ENCODE data around the gene MRFAP1L1.
A peak's percentile ranks its signal among the peaks of the same experiment; 100 is the strongest.
"Not testable (repeated sequence)": the region's sequence is repeated elsewhere in the genome, so short reads cannot be mapped to it uniquely, and the experiment has no call there.

Gene MRFAP1L1

DNA sequence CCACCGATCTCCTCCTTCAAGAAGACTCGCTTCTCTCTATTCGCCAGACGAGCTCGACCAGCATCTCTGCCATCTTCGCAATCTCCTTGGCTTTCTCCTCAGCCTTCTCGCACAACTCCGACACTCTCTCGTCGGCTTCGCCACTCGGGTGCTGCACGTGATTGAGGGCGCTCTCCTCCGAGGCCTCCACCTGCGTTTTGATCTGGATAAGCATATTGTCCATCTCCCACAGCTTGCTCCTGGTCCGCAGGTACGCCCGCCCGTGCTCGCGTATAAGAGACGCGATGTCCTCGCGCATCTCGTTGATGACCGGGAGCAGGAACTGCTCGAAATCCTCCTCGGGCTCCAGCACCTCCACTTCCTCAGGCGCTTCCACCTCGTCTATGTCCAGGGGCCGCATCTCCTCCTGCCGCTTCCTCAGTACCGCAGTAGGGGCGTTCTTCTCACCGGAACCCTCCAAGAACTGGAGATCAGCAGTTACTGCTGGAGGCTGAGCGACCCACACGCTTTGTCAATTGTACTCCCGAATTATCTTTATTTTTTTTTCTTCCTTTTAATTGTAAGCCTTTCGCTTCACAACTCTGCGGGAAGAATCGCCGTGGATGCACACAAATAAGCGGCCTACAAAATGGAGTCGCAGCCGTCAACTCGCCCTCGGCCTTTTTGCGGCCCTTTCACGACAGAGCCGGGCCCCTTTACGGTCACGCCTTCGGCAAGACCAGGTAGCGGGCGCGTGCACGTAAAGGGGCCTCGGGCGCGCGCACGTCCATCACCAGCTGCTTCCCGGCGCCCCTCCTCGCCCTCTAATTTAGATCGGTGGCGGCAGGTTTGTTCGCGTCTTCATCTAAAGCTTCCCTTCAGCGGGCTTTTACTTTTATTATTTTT is at the start of gene MRFAP1L1:
Gene MRFAP1L1 (minus strand): TSS at position 636 of the 885 bp plus-strand sequence. CDS start 236 bp downstream, at position 400.
- Mint-ChIP-seq H3K4me3 (peak within 1 kb of the TSS; percentile 98), H3K27ac (peak within 1 kb of the TSS; percentile 95 to 97), H3K27me3 (no peaks in the 10 kb centered on the region), H3K9me3 (no peaks in the 10 kb centered on the region), H3K4me1 (peaks cover 64% of the 10 kb centered on the region)
- peak; percentile 93 to 98 for DNase-seq
- ATAC-seq, result peak; percentile 75

- Mint-ChIP-seq H3K4me3 (no peak overlapping the region), H3K4me1 (peaks cover 11% of the 10 kb centered on the region), H3K9me3 (no peaks in the 10 kb centered on the region), H3K27ac (peak overlapping the region in 1 of 2 donors; percentile 86), H3K27me3 (no peaks in the 10 kb centered on the region)
- DNase-seq, result no peak
- ATAC-seq, result no peak
Observed at GRCh38 chr4:6758728-6759127, 49.1 kb upstream of the MRFAP1L1 start.

GRCh38 chr4:6756345-6756744 is 46.7 kb upstream of the MRFAP1L1 start:
- not testable (repeated sequence) for ATAC-seq

GRCh38 chr4:6755088-6755753 is 45.6 kb upstream of the MRFAP1L1 start:
- Mint-ChIP-seq H3K27me3 (no peaks in the 10 kb centered on the region), H3K4me1 (peaks cover 7% of the 10 kb centered on the region), H3K9me3 (no peaks in the 10 kb centered on the region), H3K27ac (no peak overlapping the region), H3K4me3 (no peak overlapping the region)
- ATAC-seq, result no peak
- DNase-seq, result no peak

More at GRCh38 chr4:6756345-6756744, 46.7 kb upstream of the MRFAP1L1 start:
- not testable (repeated sequence) for H3K27ac Mint-ChIP-seq, DNase-seq, H3K4me3 Mint-ChIP-seq, H3K9me3 Mint-ChIP-seq, H3K27me3 Mint-ChIP-seq
- peaks cover 13% of the 10 kb centered on the region for H3K4me1 Mint-ChIP-seq

- peaks cover 7% of the 10 kb centered on the region for H3K4me1 Mint-ChIP-seq
- no peak overlapping the region for H3K4me3 Mint-ChIP-seq
- ATAC-seq (no peak), DNase-seq (no peak)
- H3K9me3 Mint-ChIP-seq, result no peaks in the 10 kb centered on the region
- no peak overlapping the region for H3K27ac Mint-ChIP-seq
- H3K27me3 Mint-ChIP-seq, result no peaks in the 10 kb centered on the region
Observed at GRCh38 chr4:6754481-6755087, 44.9 kb upstream of the MRFAP1L1 start.

GRCh38 chr4:6753891-6754290 is 44.2 kb upstream of the MRFAP1L1 start:
- no peak overlapping the region for H3K27ac Mint-ChIP-seq
- no peak overlapping the region for H3K4me3 Mint-ChIP-seq
- H3K27me3 Mint-ChIP-seq, result no peaks in the 10 kb centered on the region
- H3K4me1 Mint-ChIP-seq, result peaks cover 7% of the 10 kb centered on the region
- no peaks in the 10 kb centered on the region for H3K9me3 Mint-ChIP-seq
- ATAC-seq (no peak), DNase-seq (no peak)

DNA sequence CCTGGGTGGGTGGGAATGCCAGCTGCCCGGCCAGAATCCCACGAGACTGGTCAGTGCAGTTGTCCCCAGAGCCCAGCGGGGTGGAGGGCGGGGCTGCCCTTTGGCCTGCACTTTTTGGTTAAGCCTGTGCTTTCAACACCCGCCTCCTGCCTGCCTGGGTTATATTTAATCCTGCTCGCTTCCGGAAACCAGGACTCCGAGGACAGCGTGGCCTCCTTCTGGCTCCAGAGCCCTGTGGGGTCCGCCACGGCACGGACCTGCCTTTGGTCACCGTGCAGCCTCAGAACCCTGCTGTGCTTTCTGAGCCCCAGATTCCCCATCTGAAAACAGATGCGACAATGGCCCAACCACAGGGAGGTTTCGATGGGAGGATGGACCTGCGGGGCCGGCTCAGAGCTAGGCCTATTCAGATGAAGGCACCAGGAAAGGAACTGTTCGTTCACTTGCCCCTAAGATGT is 43.5 kb upstream of the MRFAP1L1 start:
- peaks cover 7% of the 10 kb centered on the region for H3K4me1 Mint-ChIP-seq
- H3K4me3 Mint-ChIP-seq, result no peak overlapping the region
- no peaks in the 10 kb centered on the region for H3K9me3 Mint-ChIP-seq
- DNase-seq (no peak), ATAC-seq (no peak)
- no peaks in the 10 kb centered on the region for H3K27me3 Mint-ChIP-seq
- H3K27ac Mint-ChIP-seq, result no peak overlapping the region

DNA sequence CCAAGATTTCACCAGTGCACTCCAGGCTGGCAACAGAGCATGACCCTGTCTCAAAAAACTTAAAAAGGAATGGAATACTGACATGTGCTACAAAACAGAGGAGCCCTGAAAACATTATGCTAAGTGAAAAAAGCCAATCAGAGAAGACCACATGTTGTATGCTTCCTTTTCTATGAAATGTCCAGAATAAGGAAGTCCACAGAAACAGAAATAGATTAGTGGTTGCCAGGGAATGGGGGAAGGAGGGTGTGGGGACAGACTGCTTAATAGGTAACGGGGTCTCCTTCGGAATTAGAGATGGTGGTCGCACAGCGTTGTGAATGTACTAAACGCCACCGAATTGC is 42.8 kb upstream of the MRFAP1L1 start:
- H3K4me1 Mint-ChIP-seq, result peaks cover 7% of the 10 kb centered on the region
- peak overlapping the region in 1 of 2 donors; percentile 40 for H3K27ac Mint-ChIP-seq
- no peaks in the 10 kb centered on the region for H3K9me3 Mint-ChIP-seq
- H3K27me3 Mint-ChIP-seq, result no peaks in the 10 kb centered on the region
- DNase-seq (no peak), ATAC-seq (no peak)
- no peak overlapping the region for H3K4me3 Mint-ChIP-seq

DNA sequence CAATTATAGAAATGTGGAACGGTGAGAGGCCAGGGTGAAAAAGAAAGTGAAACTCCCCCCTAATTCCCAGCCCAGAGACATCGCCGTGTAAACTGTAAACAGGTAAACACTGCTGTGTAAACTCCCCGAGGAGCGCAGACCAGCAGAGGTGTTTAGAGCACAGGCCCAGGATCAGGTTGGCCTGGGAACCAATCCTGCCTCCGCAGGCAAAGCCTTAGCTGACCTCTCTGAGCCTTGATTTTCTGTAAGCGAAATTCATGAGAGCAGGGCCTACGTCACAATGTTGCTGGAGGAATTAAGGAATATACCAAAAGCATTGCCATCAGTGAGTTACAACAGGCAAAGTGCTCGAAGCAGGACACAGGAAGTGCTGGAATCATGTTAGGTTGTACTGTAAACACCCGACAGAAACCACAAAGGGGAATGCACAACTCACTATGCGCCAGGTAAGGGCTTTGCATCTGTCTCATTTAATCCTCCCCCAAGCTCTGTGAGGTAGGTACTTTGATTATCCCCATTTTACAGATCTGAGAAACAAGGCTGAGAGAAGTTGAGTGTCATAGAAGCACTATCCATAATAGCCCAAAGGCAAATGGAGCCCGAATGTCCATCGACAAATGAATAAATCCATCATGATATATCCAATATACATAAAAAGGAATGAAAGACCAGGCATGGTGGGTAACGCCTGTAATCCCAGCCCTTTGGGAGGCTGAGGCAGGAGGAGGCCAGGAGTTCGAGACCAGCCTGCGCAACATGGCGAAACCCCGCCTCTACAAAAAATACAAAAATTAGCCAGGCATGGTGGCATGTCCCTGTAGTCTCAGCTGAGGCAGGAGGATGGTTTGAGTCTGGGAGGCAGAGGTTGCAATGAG is 42.2 kb upstream of the MRFAP1L1 start:
- H3K27me3 Mint-ChIP-seq, result no peaks in the 10 kb centered on the region
- ATAC-seq (no peak), DNase-seq (no peak)
- peak overlapping the region; percentile 59 to 62 for H3K27ac Mint-ChIP-seq
- H3K4me1 Mint-ChIP-seq, result peaks cover 7% of the 10 kb centered on the region
- H3K9me3 Mint-ChIP-seq, result no peaks in the 10 kb centered on the region
- peak overlapping the region; percentile 47 to 68 for H3K4me3 Mint-ChIP-seq

DNA sequence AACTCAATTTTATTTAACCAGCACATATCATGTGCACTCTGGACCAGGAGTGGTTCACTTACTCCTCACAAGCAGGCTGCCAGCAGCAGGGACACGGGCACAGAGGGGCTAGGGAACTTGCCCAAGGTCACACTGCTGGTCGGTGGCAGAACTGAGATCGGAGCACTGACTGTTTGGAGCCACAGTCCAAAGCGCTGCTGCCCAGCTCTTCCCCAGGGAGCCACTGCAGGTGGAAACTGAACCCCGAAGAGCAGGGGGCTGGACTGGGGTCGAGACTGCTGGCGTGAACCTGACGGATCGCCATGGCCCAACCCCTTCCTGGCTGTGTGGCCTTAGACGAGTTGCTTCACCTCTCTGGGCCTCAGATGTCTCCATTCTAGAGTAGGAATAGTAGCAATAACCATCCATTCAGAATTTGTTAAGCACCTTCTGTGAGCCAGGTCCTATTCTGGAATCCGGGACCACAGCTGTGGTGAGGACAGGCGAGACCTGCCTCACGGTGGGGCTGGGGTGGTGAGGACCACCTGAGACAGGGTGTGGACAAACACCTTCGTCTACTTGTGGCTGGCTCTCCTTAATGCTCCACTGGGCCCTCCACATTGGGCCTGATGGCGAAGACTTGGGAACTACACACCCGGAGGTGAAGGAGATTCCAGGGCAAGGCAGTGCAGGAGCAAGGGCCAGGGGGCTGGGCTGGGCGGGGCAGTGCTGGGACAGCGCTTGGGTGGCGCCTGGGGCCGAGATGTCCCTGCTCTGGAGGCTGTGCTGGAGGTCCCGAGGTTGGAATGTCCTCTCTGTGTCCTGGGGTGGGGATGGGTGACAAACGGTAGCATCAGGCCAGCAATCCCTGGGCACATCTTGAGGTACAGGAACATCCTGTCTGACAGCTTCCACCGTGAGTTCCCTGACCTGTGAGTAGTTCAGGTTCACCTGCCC is 40.9 kb upstream of the MRFAP1L1 start:
- ATAC-seq (no peak), DNase-seq (no peak)
- peak overlapping the region in 1 of 2 donors; percentile 87 for H3K27ac Mint-ChIP-seq
- H3K4me3 Mint-ChIP-seq, result peak overlapping the region in 1 of 2 donors; percentile 47
- no peaks in the 10 kb centered on the region for H3K9me3 Mint-ChIP-seq
- H3K4me1 Mint-ChIP-seq, result peaks cover 7% of the 10 kb centered on the region
- H3K27me3 Mint-ChIP-seq, result no peaks in the 10 kb centered on the region

DNA sequence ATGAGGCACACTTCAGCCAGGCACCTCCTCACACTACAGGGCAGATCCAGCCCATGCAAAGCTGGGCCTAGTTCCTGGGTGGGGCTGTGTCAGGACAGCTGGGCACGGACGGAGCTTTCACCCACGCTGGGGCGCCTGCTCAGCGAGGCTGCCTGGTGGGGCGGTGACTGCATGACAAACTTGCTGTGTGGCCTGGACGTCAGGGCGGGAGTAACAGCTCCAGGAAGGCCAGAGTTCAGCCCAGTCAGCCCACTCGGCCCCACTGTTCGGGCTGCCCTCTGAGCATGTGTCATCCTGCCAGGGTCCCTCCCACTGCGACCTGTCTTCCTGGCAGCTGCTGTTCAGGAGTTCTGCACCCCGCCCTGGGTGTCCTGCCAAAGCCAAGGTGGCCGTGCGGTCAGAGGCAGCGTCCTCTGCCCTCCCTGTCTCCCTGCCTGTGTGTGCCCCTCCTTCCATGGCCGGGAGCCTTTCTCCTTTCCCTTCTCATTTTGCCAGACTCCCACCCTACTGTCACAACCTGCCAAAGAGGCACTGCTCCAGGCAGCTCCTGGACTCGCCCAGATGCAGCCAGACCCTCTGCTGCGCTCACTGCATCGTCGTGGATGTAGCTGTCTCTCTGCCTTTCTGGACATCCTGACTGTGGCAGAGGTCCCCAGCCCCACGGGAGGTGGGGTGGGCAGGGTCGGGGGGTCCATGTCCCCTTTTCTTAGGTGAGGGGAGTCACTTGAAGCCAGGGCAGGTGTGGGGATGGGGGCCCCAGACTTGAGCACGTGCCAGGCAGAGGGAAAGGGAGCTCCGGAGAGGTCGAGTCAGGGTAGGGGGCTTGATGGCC is 39.9 kb upstream of the MRFAP1L1 start:
- Mint-ChIP-seq H3K27ac (no peak overlapping the region), H3K4me3 (no peak overlapping the region), H3K9me3 (no peaks in the 10 kb centered on the region), H3K4me1 (peaks cover 7% of the 10 kb centered on the region), H3K27me3 (no peaks in the 10 kb centered on the region)
- no peak for DNase-seq
- peak; percentile 19 for ATAC-seq

GRCh38 chr4:6748286-6748685 is 38.6 kb upstream of the MRFAP1L1 start:
- Mint-ChIP-seq H3K27ac (no peak overlapping the region), H3K27me3 (no peaks in the 10 kb centered on the region), H3K4me3 (no peak overlapping the region), H3K9me3 (no peaks in the 10 kb centered on the region), H3K4me1 (peaks cover 9% of the 10 kb centered on the region)
- no peak for DNase-seq
- no peak for ATAC-seq

DNA sequence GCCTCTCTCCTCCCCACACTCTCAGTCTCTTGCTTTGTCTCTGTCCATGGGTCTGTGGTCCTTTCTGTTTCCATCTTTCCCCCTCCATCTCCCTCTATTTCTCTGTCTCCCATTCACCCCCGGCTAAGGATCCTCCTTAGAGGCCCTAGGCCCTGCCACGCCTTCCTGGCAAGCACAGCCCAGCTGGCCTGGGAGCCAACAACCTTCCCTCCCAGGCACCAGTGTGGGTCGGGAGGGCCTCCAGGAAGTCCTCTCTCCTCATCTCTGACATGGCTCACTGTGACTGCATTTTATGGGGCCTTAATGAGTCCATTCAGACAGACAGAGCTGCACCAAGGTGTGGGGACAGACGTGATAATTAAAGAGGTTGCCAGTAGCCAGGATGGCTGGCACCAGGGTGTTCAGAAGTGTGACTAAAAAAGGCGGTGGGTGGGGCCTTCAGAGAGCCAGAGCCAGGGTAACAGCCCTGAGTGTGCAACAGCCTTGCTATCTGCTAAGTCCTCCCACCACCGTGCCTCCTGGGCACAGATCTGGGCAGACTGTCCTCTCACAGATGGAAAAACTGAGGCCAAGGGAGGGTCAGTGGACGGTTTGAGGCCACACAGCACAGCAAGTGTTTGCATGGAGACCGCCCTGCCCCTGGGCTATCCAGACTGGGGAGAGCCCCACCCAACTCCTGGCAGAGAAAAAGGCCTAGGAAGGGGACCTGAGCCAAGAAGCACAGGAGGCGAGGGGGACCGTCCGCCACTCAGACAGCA is 37.8 kb upstream of the MRFAP1L1 start:
- H3K9me3 Mint-ChIP-seq, result no peaks in the 10 kb centered on the region
- DNase-seq, result no peak
- ATAC-seq, result no peak
- peaks cover 15% of the 10 kb centered on the region for H3K4me1 Mint-ChIP-seq
- no peaks in the 10 kb centered on the region for H3K27me3 Mint-ChIP-seq
- H3K4me3 Mint-ChIP-seq, result no peak overlapping the region
- H3K27ac Mint-ChIP-seq, result peak overlapping the region in 1 of 2 donors; percentile 73

All from stimulated activated naive CD8-positive, alpha-beta T cell treated with anti-CD3 and anti-CD28 coated beads, Interleukin-15, amount 100 ng/mL, for 72 hours (primary cell).